Measurements from ENCODE around the gene EXOSC9. TPM values are rescaled to one million over a fixed set of nuclear protein-coding genes. Genes with fewer than 3 reads are reported as not detected.
A peak's percentile ranks its signal among the peaks of the same experiment; 100 is the strongest.

EXOSC9 gene
- total and polyA plus RNA-seq, 10 of the 15 experiments (the other 5 are each of a cell fraction or from before 2014, with no cell fraction given): 49.0 to 131 (median 85.4) TPM

- Histone ChIP-seq H3K4me3 (no peak overlapping the region), H3K9ac (ENCODE audit: control insufficient read depth, insufficient read depth, low read length) (no peak overlapping the region), H3K79me2 (ENCODE audit: control insufficient read depth, insufficient read depth, low read length) (no peaks in the 10 kb centered on the region), H3K27ac (ENCODE audit: control insufficient read depth, insufficient read depth) (no peak overlapping the region), H3K4me1 (ENCODE audit: control insufficient read depth, insufficient read depth, low read length) (peaks cover 18% of the 10 kb centered on the region), H3K27me3 (replicated peaks in 1 of 2; ENCODE audit: control insufficient read depth in 2 of 2, insufficient read depth in 2 of 2, low read length in 1 of 2) (no peaks in the 10 kb centered on the region), H4K20me1 (ENCODE audit: control insufficient read depth, insufficient read depth) (no peaks in the 10 kb centered on the region), H3K36me3 (ENCODE audit: control insufficient read depth in 2 of 2, insufficient read depth in 2 of 2, low read length in 1 of 2) (no peaks in the 10 kb centered on the region), H2AFZ (ENCODE audit: control insufficient read depth, low read depth, low read length) (no peak overlapping the region), H3K4me2 (ENCODE audit: control insufficient read depth, insufficient read depth) (no peak overlapping the region; the same call in 1 of the 2 replicates), H3K9me3 (replicated peaks; ENCODE audit: control insufficient read depth, insufficient read depth, low read length) (no peaks in the 10 kb centered on the region; the same call in 2 of the 3 replicates)
- CTCF ChIA-PET: interaction anchor here (1.9 kb wide), 1 partner anchor 11 kb away, joined by 7 read pairs; no protein-coding TSS in a partner anchor
- intact Hi-C loops (cut with micrococcal nuclease; ENCODE audit: unreplicated experiment) (no loop called here), in situ Hi-C loops (cut with MboI) (no loop called here)
- POLR2A ChIA-PET: interaction anchor here (0.9 to 1.6 kb wide), 4 partner anchors 12 to 16 kb away, joined by 3 to 5 read pairs (median 4); partner anchors contain the start of gene EXOSC9
- SMC1A ChIA-PET (ENCODE audit: uncharacterized antibody, unreplicated experiment): interaction anchor here (1.0 to 2.2 kb wide), 3 partner anchors 10 to 21 kb away, joined by 3 to 11 read pairs (median 3); no protein-coding TSS in a partner anchor
- no TSS peak for BruUV-seq (replicated peaks)
- TF ChIP-seq IRF4 (IDR thresholded peaks at IDR 0.05; ENCODE audit: low read depth, low read length): no peak
- TF ChIP-seq EED (IDR thresholded peaks at IDR 0.05; ENCODE audit: low read depth): no peak
- no peak for TF ChIP-seq PAX8 (IDR thresholded peaks at IDR 0.05)
- no peak for TF ChIP-seq SP1 (IDR thresholded peaks at IDR 0.05; ENCODE audit: low read depth, low read length)
- RAD21 ChIA-PET (ENCODE audit: unreplicated experiment): interaction anchor here (1.0 kb wide), 1 partner anchor 12 kb away, joined by 3 read pairs; no protein-coding TSS in a partner anchor
- ATAC-seq (peak; percentile 14; the same call in 2 of the 3 replicates), DNase-seq (ENCODE audit: low read depth, low spot score) (no peak), FAIRE-seq (no peak)
- WGBS (ENCODE audit: insufficient coverage, insufficient replicate concordance, low lambda C conversion rate, missing lambda C conversion rate): 75% methylated on average over 1 of the region's 1 CpG
These were observed 11.7 kb upstream of the EXOSC9 start for GRCh38 chr4:121789455-121789854.

GRCh38 chr4:121789960-121790829 lies 10.9 kb upstream of the EXOSC9 start:
- ATAC-seq: no peak
- H3K4me3 ChIP-seq: no peak overlapping the region
- ChIA-PET RAD21 (ENCODE audit: unreplicated experiment) (no interaction called here), CTCF (interaction anchor here (1.9 kb wide), 1 partner anchor 12 kb away, joined by 7 read pairs; no protein-coding TSS in a partner anchor), POLR2A (interaction anchor here (0.9 to 1.6 kb wide), 5 partner anchors 11 to 17 kb away, joined by 3 to 5 read pairs (median 5); partner anchors contain the start of gene EXOSC9), SMC1A (ENCODE audit: uncharacterized antibody, unreplicated experiment) (interaction anchor here (1.0 to 2.2 kb wide), 6 partner anchors 9 to 40 kb away, joined by 3 to 11 read pairs (median 4); partner anchors contain the start of gene EXOSC9)
- H3K79me2 ChIP-seq (ENCODE audit: control insufficient read depth, insufficient read depth, low read length): no peaks in the 10 kb centered on the region
- H3K27me3 ChIP-seq (replicated peaks in 1 of 2; ENCODE audit: control insufficient read depth in 2 of 2, insufficient read depth in 2 of 2, low read length in 1 of 2): no peaks in the 10 kb centered on the region
- no peaks in the 10 kb centered on the region for H3K36me3 ChIP-seq (ENCODE audit: control insufficient read depth in 2 of 2, insufficient read depth in 2 of 2, low read length in 1 of 2)
- no peak for DNase-seq (ENCODE audit: low read depth, low spot score)
- intact Hi-C loops (cut with micrococcal nuclease; ENCODE audit: unreplicated experiment): no loop called here
- BruUV-seq (replicated peaks): no TSS peak
- WGBS (ENCODE audit: insufficient coverage, insufficient replicate concordance, low lambda C conversion rate, missing lambda C conversion rate): 75% methylated on average over 3 of the region's 3 CpGs
- no peak overlapping the region for H3K27ac ChIP-seq (ENCODE audit: control insufficient read depth, insufficient read depth)
- H4K20me1 ChIP-seq (ENCODE audit: control insufficient read depth, insufficient read depth): no peaks in the 10 kb centered on the region
- peaks cover 22% of the 10 kb centered on the region for H3K4me1 ChIP-seq (ENCODE audit: control insufficient read depth, insufficient read depth, low read length)
- no peaks in the 10 kb centered on the region for H3K9me3 ChIP-seq (replicated peaks; ENCODE audit: control insufficient read depth, insufficient read depth, low read length)
- in situ Hi-C loops (cut with MboI): no loop called here
- H3K9ac ChIP-seq (ENCODE audit: control insufficient read depth, insufficient read depth, low read length): no peak overlapping the region
- H3K4me2 ChIP-seq (ENCODE audit: control insufficient read depth, insufficient read depth): no peak overlapping the region
- no peak for FAIRE-seq
- no peak overlapping the region for H2AFZ ChIP-seq (ENCODE audit: control insufficient read depth, low read depth, low read length)
- no peak for TF ChIP-seq CHD4 (IDR thresholded peaks at IDR 0.05)
- TF ChIP-seq NFXL1 (IDR thresholded peaks at IDR 0.05; ENCODE audit: borderline replicate concordance): no peak
- TF ChIP-seq MYC (IDR thresholded peaks at IDR 0.05; ENCODE audit: insufficient read depth, insufficient read length, insufficient replicate concordance, low read length, severe bottlenecking): no peak
- TF ChIP-seq KLF5 (IDR thresholded peaks at IDR 0.05; ENCODE audit: partially characterized antibody): no peak
- no peak for TF ChIP-seq NFYB (IDR thresholded peaks at IDR 0.05; ENCODE audit: insufficient read depth, low read depth, low read length)
- no peak for TF ChIP-seq ZNF384 (IDR thresholded peaks at IDR 0.05; ENCODE audit: borderline replicate concordance, low read depth, low read length)
- no peak for TF ChIP-seq JUND (IDR thresholded peaks at IDR 0.05; ENCODE audit: low read depth, low read length)
- TF ChIP-seq RFX5 (IDR thresholded peaks at IDR 0.05; ENCODE audit: low read depth, low read length): no peak
- TF ChIP-seq CREB1 (IDR thresholded peaks at IDR 0.05; ENCODE audit: low read depth): no peak
- TF ChIP-seq POLR2AphosphoS5 (IDR thresholded peaks at IDR 0.05; ENCODE audit: low read length): no peak
- TF ChIP-seq MLLT1 (IDR thresholded peaks at IDR 0.05): no peak

Data from GM12878 (cell line).